ENCODE measurements around the gene PIAS1. TPM values are rescaled to one million over a fixed set of nuclear protein-coding genes. Genes with fewer than 3 reads are reported as not detected.

PIAS1 gene
- total RNA-seq, 4 donors from 2014 or later = 61.8 to 106 (median 86.3) TPM

GRCh38 chr15:68022061-68022460 lies 32.1 kb upstream of the PIAS1 start:
- no peaks in the 10 kb centered on the region for H3K36me3 ChIP-seq
- no peaks in the 10 kb centered on the region for H3K9me3 ChIP-seq
- WGBS, 2 donors = 76 to 90% methylated on average over 5 of the region's 5 CpGs
- peak in 1 of 2 donors; percentile 19 for DNase-seq (ENCODE audit: low spot score in 2 of 2)
- no peak overlapping the region for H3K27ac ChIP-seq
- TF ChIP-seq EP300 (IDR thresholded peaks at IDR 0.05) = peak in 1 of 2 donors; percentile 14
- no peak for TF ChIP-seq CTCF (IDR thresholded peaks at IDR 0.05)
- H3K27me3 ChIP-seq = no peaks in the 10 kb centered on the region
- H3K4me3 ChIP-seq = no peak overlapping the region
- no peaks in the 10 kb centered on the region for H3K4me1 ChIP-seq

- no peak for TF ChIP-seq CTCF (IDR thresholded peaks at IDR 0.05)
- no peak for TF ChIP-seq EP300 (IDR thresholded peaks at IDR 0.05)
- no peak for TF ChIP-seq POLR2A (IDR thresholded peaks at IDR 0.05)
- no peak for DNase-seq (ENCODE audit: low spot score in 2 of 2)
- Histone ChIP-seq H3K4me3 (no peak overlapping the region), H3K4me1 (no peaks in the 10 kb centered on the region), H3K9me3 (no peaks in the 10 kb centered on the region), H3K27ac (no peak overlapping the region), H3K36me3 (no peaks in the 10 kb centered on the region), H3K27me3 (no peaks in the 10 kb centered on the region)
- 84 to 85% methylated on average over 8 of the region's 8 CpGs for WGBS, 2 donors
These were observed 30.6 kb upstream of the PIAS1 start for GRCh38 chr15:68023307-68024101.

- TF ChIP-seq POLR2A (IDR thresholded peaks at IDR 0.05) = no peak
- TF ChIP-seq EP300 (IDR thresholded peaks at IDR 0.05) = no peak
- TF ChIP-seq CTCF (IDR thresholded peaks at IDR 0.05) = no peak
- Histone ChIP-seq H3K27ac (no peak overlapping the region), H3K36me3 (no peaks in the 10 kb centered on the region), H3K27me3 (no peaks in the 10 kb centered on the region), H3K4me3 (no peak overlapping the region), H3K4me1 (no peaks in the 10 kb centered on the region), H3K9me3 (no peaks in the 10 kb centered on the region)
- WGBS, 2 donors = 80 to 82% methylated on average over 6 of the region's 6 CpGs
- no peak for DNase-seq (ENCODE audit: low spot score in 2 of 2)
These were observed 28.2 kb upstream of the PIAS1 start for GRCh38 chr15:68025835-68026424.

GRCh38 chr15:68027388-68027787 lies 26.7 kb upstream of the PIAS1 start:
- Histone ChIP-seq H3K4me3 (no peak overlapping the region), H3K27me3 (no peaks in the 10 kb centered on the region), H3K4me1 (no peaks in the 10 kb centered on the region), H3K9me3 (no peaks in the 10 kb centered on the region), H3K27ac (no peak overlapping the region), H3K36me3 (no peaks in the 10 kb centered on the region)
- 73 to 89% methylated on average over 9 of the region's 9 CpGs for WGBS, 2 donors
- no peak for DNase-seq (ENCODE audit: low spot score in 2 of 2)
- TF ChIP-seq POLR2A (IDR thresholded peaks at IDR 0.05) (no peak), CTCF (IDR thresholded peaks at IDR 0.05) (no peak), EP300 (IDR thresholded peaks at IDR 0.05) (no peak)

- H3K9me3 ChIP-seq = no peaks in the 10 kb centered on the region
- no peaks in the 10 kb centered on the region for H3K4me1 ChIP-seq
- H3K36me3 ChIP-seq = no peaks in the 10 kb centered on the region
- no peaks in the 10 kb centered on the region for H3K27me3 ChIP-seq
- TF ChIP-seq EP300 (IDR thresholded peaks at IDR 0.05) = no peak
- no peak for TF ChIP-seq POLR2A (IDR thresholded peaks at IDR 0.05)
- TF ChIP-seq CTCF (IDR thresholded peaks at IDR 0.05) = no peak
- no peak overlapping the region for H3K27ac ChIP-seq
- DNase-seq (ENCODE audit: low spot score in 2 of 2) = no peak
- no peak overlapping the region for H3K4me3 ChIP-seq
- WGBS, 2 donors = 84 to 87% methylated on average over 7 of the region's 7 CpGs
These were observed 25.8 kb upstream of the PIAS1 start for GRCh38 chr15:68028137-68028887.

All from tibial nerve (tissue), 4 donors.